A549 (cell line): ENCODE measurements around the gene IL10RA. TPM values are rescaled to one million over a fixed set of nuclear protein-coding genes. Genes with fewer than 3 reads are reported as not detected.

Experiments
- ATAC-seq, 2 experiments: fragments of 200-7000 bp in 1 of 2; fragments of >200 bp in 1 of 2; cut with Nextera tagmentation in 1 of 2; cut with Tn5 transposase in 1 of 2; 3 replicates each; pipeline versions ENCODE4 v1.8.0 to v1.9.1; 2018 to 2020; ENCODE audit warnings: mild to moderate bottlenecking in 1 of 2, moderate library complexity in 1 of 2
- CTCF ChIA-PET: fragments of 300-600 bp; sonication (Branson Sonifier 250); formaldehyde crosslinking; extraction: SDS; loops from one replicate; lab custom pipeline; 2021; ENCODE audit warnings: antibody characterized with exemption, inconsistent platforms; lab: Yijun Ruan, JAX
- POLR2A ChIA-PET: fragments of 350-600 bp; formaldehyde crosslinking; extraction: SDS; loops from one replicate; lab custom pipeline; 2021; ENCODE audit warnings: antibody characterized with exemption, inconsistent platforms; lab: Yijun Ruan, JAX
- DNase-seq, 2 experiments: peaks; one replicate each; pipeline versions ENCODE4 v3.0.0 to v3.0.0-alpha.2; 2011 to 2016; ENCODE audit warnings: low read depth in 1 of 2, low spot score in 1 of 2
- FAIRE-seq: peaks from 2 replicates; lab custom pipeline; 2011; peaks lifted over from hg19 to GRCh38; lab: Jason Lieb, UNC
- H3K27ac ChIP-seq, 2 experiments: fragments of >200 bp; sonication (Bioruptor Twin); formaldehyde crosslinking; 3 replicates each; pipeline ENCODE4 v1.5.1; 2016 to 2017
- H3K4me1 ChIP-seq: fragments of >200 bp; sonication (Bioruptor Twin); formaldehyde crosslinking; 3 replicates; pipeline ENCODE4 v1.6.1; 2016
- H3K4me2 ChIP-seq: fragments of >200 bp; sonication (Bioruptor Twin); formaldehyde crosslinking; 3 replicates; pipeline ENCODE4 v1.6.1; 2016
- H3K4me3 ChIP-seq: fragments of >200 bp; sonication (Bioruptor Twin); formaldehyde crosslinking; 3 replicates; pipeline ENCODE4 v1.5.1; 2016
- H3K9me3 ChIP-seq: fragments of >200 bp; sonication (Bioruptor Twin); formaldehyde crosslinking; 3 replicates; pipeline ENCODE4 v1.6.1; 2016
- CBX2 ChIP-seq: fragments of 200-600 bp; sonication (generic); IDR thresholded peaks from 2 replicates; pipeline ENCODE4 v1.6.1; 2016; ENCODE audit warnings: low read depth, mild to moderate bottlenecking, borderline replicate concordance
- CHD2 ChIP-seq: fragments of 150-350 bp; IDR thresholded peaks from 2 replicates; pipeline ENCODE4 v1.6.1; 2014; ENCODE audit warnings: low read length; ENCODE audit not compliant: partially characterized antibody
- CHD4 ChIP-seq: fragments of 200-600 bp; sonication (generic); IDR thresholded peaks from 2 replicates; pipeline ENCODE4 v1.6.1; 2016; ENCODE audit warnings: antibody characterized with exemption, mild to moderate bottlenecking, borderline replicate concordance
- E2F6 ChIP-seq: IDR thresholded peaks from 2 replicates; pipeline ENCODE4 v1.6.1; 2012; ENCODE audit warnings: low read depth, borderline replicate concordance
- EP300 ChIP-seq, 2 experiments: fragments of >200 bp; sonication (Bioruptor Twin); formaldehyde crosslinking; IDR thresholded peaks; 2 replicates in 1 of 2; 3 replicates in 1 of 2; pipeline ENCODE4 v1.6.1; 2016 to 2017
- HEYL ChIP-seq: fragments of 250-450 bp; sonication (Bioruptor Pico); IDR thresholded peaks from 2 replicates; pipeline ENCODE4 v1.8.0; 2021; ENCODE audit warnings: mild to moderate bottlenecking, moderate library complexity
- JUNB ChIP-seq: fragments of >200 bp; sonication (Bioruptor Twin); formaldehyde crosslinking; IDR thresholded peaks from 2 replicates; pipeline ENCODE4 v1.6.1; 2016
- MAX ChIP-seq: IDR thresholded peaks from 2 replicates; pipeline ENCODE4 v1.6.1; 2012
- NPAS2 ChIP-seq: fragments of 250-450 bp; sonication (Bioruptor Pico); IDR thresholded peaks from 2 replicates; pipeline ENCODE4 v1.8.0; 2022; ENCODE audit warnings: mild to moderate bottlenecking, moderate library complexity, borderline replicate concordance
- POLR2AphosphoS2 ChIP-seq: conservative IDR thresholded peaks from 2 replicates; pipeline ENCODE4 v1.6.1; 2012; ENCODE audit warnings: low read length, improper control_type of control experiment, inconsistent platforms
- RARB ChIP-seq: fragments of 250-450 bp; sonication (Bioruptor Pico); IDR thresholded peaks from 2 replicates; pipeline ENCODE4 v1.8.0; 2021; ENCODE audit warnings: mild to moderate bottlenecking, moderate library complexity
- SMC3 ChIP-seq: fragments of >200 bp; sonication (Bioruptor Twin); formaldehyde crosslinking; IDR thresholded peaks from 3 replicates; pipeline ENCODE4 v1.6.1; 2018; ENCODE audit warnings: inconsistent platforms
- ZNF302 ChIP-seq: fragments of 250-450 bp; sonication (Bioruptor Pico); IDR thresholded peaks from 2 replicates; pipeline ENCODE4 v1.9.0; 2021; ENCODE audit warnings: inconsistent platforms, mild to moderate bottlenecking, moderate library complexity
- WGBS: methylation state at CpG from one replicate; pipeline ENCODE4 v1.1.6; 2017; ENCODE audit errors: missing lambda C conversion rate; 5-methylcytosine and 5-hydroxymethylcytosine counted together
- polyA minus RNA-seq: library from RNA; depleted of rRNA, polyadenylated mRNA; stranded (reverse); fragments of >200 nt; gene quantifications from 2 replicates; pipeline ENCODE4 v1.2.3, GENCODE V29; 2011; rRNA and poly(A)+ RNA removed
- polyA plus RNA-seq, 4 experiments: library from polyadenylated mRNA; depleted of rRNA in 3 of 4; stranded (reverse); fragments of >200 nt; fragmentation: RNase III in 1 of 4; extraction: RNeasy Plus Mini Kit Qiagen cat#74134 plus additional on column Dnase treatment in 1 of 4; gene quantifications; 2 replicates in 3 of 4; 3 replicates in 1 of 4; pipeline ENCODE4 v1.2.3, GENCODE V29; 2011 to 2017
- TF ChIP-seq, protein P1 (sequence below): fragments of 250-450 bp; sonication (Bioruptor Pico); IDR thresholded peaks from 2 replicates; pipeline ENCODE4 v1.5.0; 2020; ENCODE audit warnings: low read depth, mild to moderate bottlenecking, moderate library complexity
- TF ChIP-seq, protein P2 (sequence below): IDR thresholded peaks from 2 replicates; pipeline ENCODE4 v1.6.1; 2012

The IL10RA gene
- 0.16 and 0.17 TPM in 2 replicates for polyA plus RNA-seq (2011; rRNA removed)
- 0.03 TPM in 2 replicates for polyA plus RNA-seq (2012; cell fraction: cytosol; rRNA removed)
- 0.01 TPM in 1 of 2 replicates, not detected in the other for polyA plus RNA-seq (2012; cell fraction: nucleus; rRNA removed)
- 0.03 TPM in 1 of 3 replicates, not detected in the others for polyA plus RNA-seq (2017; fragmentation: RNase III; extraction: RNeasy Plus Mini Kit Qiagen cat#74134 plus additional on column Dnase treatment)
- 0.21 TPM in 1 of 2 replicates, not detected in the other for polyA minus RNA-seq

- Histone ChIP-seq H3K4me3 (peak within 1 kb of the TSS; percentile 54), H3K4me2 (peak within 1 kb of the TSS; percentile 88), H3K9me3 (no peaks in the 10 kb centered on the region), H3K27ac (peak within 1 kb of the TSS; percentile 53 to 85; a peak in 5 of 6 replicates), H3K4me1 (no peaks in the 10 kb centered on the region)
- FAIRE-seq = no peak
- DNase-seq = peak; percentile 40 to 71
- ChIA-PET CTCF (no interaction called here), POLR2A (no interaction called here)
- ATAC-seq = peak; percentile 94 to 96
- TF ChIP-seq E2F6 = peak; percentile 73
- peak; percentile 28; the same call in 1 of the 2 replicates for TF ChIP-seq MAX
- TF ChIP-seq, protein P1, sequence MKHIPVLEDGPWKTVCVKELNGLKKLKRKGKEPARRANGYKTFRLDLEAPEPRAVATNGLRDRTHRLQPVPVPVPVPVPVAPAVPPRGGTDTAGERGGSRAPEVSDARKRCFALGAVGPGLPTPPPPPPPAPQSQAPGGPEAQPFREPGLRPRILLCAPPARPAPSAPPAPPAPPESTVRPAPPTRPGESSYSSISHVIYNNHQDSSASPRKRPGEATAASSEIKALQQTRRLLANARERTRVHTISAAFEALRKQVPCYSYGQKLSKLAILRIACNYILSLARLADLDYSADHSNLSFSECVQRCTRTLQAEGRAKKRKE (CRISPR knock-in tag) = no peak
- 22% methylated on average over 19 of the region's 71 CpGs for WGBS
Measured at GRCh38 chr11:117985953-117986887, at the start of gene IL10RA. TSS of gene IL10RA (plus strand) at chr11:117986394. CDS start at chr11:117986468, 74 bp downstream.

GRCh38 chr11:117936973-117937372 lies 49.2 kb upstream of the IL10RA start:
- no peak for FAIRE-seq
- Histone ChIP-seq H3K9me3 (no peaks in the 10 kb centered on the region), H3K27ac (no peak overlapping the region), H3K4me3 (no peak overlapping the region), H3K4me2 (no peak overlapping the region), H3K4me1 (no peaks in the 10 kb centered on the region)
- no peak for DNase-seq
- 32% methylated on average over 6 of the region's 6 CpGs for whole genome bisulfite sequencing
- CTCF ChIA-PET = interaction anchor here (1.4 to 7.0 kb wide), 2 partner anchors 10 to 65 kb away, joined by 3 to 34 read pairs; no protein-coding TSS in a partner anchor
- no peak for ATAC-seq
- POLR2A ChIA-PET = no interaction called here
- TF ChIP-seq HEYL (CRISPR knock-in tag) (no peak), POLR2AphosphoS2 (no peak), RARB (CRISPR knock-in tag) (no peak)

- CTCF ChIA-PET = interaction anchor here (1.3 to 1.9 kb wide), 2 partner anchors 97 to 113 kb away, joined by 5 to 8 read pairs; no protein-coding TSS in a partner anchor
- Histone ChIP-seq H3K9me3 (no peaks in the 10 kb centered on the region), H3K4me1 (no peaks in the 10 kb centered on the region), H3K4me3 (no peak overlapping the region), H3K4me2 (no peak overlapping the region), H3K27ac (no peak overlapping the region)
- TF ChIP-seq EP300 (IDR thresholded peaks at IDR 0.05) (no peak), JUNB (no peak), SMC3 (no peak), ZNF302 (no peak), NPAS2 (no peak), CHD4 (no peak), CHD2 (no peak), CBX2 (no peak)
- TF ChIP-seq, protein P2, sequence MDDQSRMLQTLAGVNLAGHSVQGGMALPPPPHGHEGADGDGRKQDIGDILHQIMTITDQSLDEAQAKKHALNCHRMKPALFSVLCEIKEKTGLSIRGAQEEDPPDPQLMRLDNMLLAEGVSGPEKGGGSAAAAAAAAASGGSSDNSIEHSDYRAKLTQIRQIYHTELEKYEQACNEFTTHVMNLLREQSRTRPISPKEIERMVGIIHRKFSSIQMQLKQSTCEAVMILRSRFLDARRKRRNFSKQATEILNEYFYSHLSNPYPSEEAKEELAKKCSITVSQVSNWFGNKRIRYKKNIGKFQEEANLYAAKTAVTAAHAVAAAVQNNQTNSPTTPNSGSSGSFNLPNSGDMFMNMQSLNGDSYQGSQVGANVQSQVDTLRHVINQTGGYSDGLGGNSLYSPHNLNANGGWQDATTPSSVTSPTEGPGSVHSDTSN = no peak
- FAIRE-seq (no peak), ATAC-seq (no peak), DNase-seq (no peak)
- POLR2A ChIA-PET = no interaction called here
- 90% methylated on average over 8 of the region's 8 CpGs for WGBS
Measured at GRCh38 chr11:117940736-117941135, 45.5 kb upstream of the IL10RA start.
